ENCODE data around the gene PMAIP1. TPM values are rescaled to one million over a fixed set of nuclear protein-coding genes. Genes with fewer than 3 reads are reported as not detected.

Gene PMAIP1
- polyA plus RNA-seq (2012; rRNA removed): 74.5 and 76.9 TPM in 2 replicates
- polyA plus RNA-seq (2012; cell fraction: cytosol; rRNA removed): 79.4 and 117 TPM in 2 replicates
- 37.4 and 69.3 TPM in 2 replicates for polyA plus RNA-seq (2012; cell fraction: nucleus; rRNA removed)

DNA sequence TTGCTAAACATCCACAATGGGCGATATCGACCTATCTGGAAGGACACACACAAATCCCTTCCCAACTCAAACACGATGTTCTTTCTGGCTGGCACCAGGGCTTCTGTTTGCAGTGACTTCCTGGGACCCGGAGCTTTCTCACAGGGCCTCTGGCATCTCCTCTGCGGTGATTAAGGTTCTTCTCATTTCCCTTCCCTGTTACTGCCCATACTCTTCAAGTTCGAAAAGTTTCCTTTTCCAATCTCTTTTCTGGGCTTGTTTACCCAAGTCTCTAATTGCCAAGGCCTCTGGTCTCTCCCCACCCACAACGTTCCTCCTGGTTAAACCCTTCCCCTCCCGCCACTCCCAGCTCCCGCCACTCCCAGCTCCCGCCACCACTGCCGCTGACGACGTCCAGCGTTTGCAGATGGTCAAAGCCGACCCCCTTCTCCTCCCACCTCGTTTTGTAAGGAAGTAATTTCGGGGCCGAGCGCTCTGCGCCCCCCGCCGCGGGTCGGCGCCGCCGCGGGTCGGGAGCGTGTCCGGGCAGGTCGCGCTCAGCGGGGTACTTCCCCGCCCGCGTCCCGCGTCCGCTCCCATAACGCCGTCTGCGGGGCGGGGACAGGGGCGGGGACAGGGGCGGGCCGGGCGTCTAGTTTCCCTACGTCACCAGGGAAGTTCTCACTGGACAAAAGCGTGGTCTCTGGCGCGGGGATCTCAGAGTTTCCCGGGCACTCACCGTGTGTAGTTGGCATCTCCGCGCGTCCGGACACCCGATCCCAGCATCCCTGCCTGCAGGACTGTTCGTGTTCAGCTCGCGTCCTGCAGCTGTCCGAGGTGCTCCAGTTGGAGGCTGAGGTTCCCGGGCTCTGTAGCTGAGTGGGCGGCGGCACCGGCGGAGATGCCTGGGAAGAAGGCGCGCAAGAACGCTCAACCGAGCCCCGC is at the start of gene PMAIP1:
Gene PMAIP1, plus strand, starts transcription at position 699 of the 924 bp plus-strand sequence. Its CDS starts 182 bp downstream, at position 881.
- no peaks in the 10 kb centered on the region for H3K27me3 ChIP-seq (ENCODE audit: insufficient read depth)
- H3K4me3 ChIP-seq (ENCODE audit: low read depth in 2 of 2, low read length in 1 of 2): peak within 1 kb of the TSS; percentile 83
- H4K20me1 ChIP-seq (ENCODE audit: insufficient read depth): peaks cover 28% of the 10 kb centered on the region
- no peaks in the 10 kb centered on the region for H3K9me3 ChIP-seq
- H2AFZ ChIP-seq (ENCODE audit: low read depth): peak within 1 kb of the TSS; percentile 56
- DNase-seq: peak; percentile 96
- 4% methylated on average over 20 of the region's 73 CpGs for WGBS (ENCODE audit: low lambda C conversion rate)
- H3K36me3 ChIP-seq (replicated peaks in 1 of 2; ENCODE audit: control insufficient read depth in 1 of 2, insufficient read depth in 2 of 2, low read length in 1 of 2): peaks cover 21 to 23% of the 10 kb centered on the region in 2 experiments
- peak within 1 kb of the TSS; percentile 95 for H3K9ac ChIP-seq
- H3F3A ChIP-seq (replicated peaks; ENCODE audit: insufficient read depth): peaks cover 26% of the 10 kb centered on the region
- peaks cover 18% of the 10 kb centered on the region in 2 experiments; a peak in 3 of 4 replicates for H3K4me1 ChIP-seq (ENCODE audit: control insufficient read depth in 1 of 2, insufficient read depth in 2 of 2, low read depth in 1 of 2, low read length in 1 of 2)
- ChIA-PET POLR2A (interaction anchor here (0.6 to 2.5 kb wide), 13 partner anchors 16 to 947 kb away, joined by 3 to 10 read pairs (median 3); no protein-coding TSS in a partner anchor), CTCF (interaction anchor here (0.7 to 3.3 kb wide), 6 partner anchors 60 to 776 kb away, joined by 3 to 11 read pairs (median 4); no protein-coding TSS in a partner anchor)
- peak within 1 kb of the TSS; percentile 89 for H3K4me2 ChIP-seq
- H3K9me2 ChIP-seq: no peaks in the 10 kb centered on the region
- peak within 1 kb of the TSS; percentile 91 to 95 for H3K27ac ChIP-seq (ENCODE audit: low read depth in 2 of 2, low read length in 1 of 2)
- peaks cover 65% of the 10 kb centered on the region for H3K79me2 ChIP-seq (ENCODE audit: insufficient read depth)
- TF ChIP-seq ELF1 (IDR thresholded peaks at IDR 0.05): no peak
- TF ChIP-seq GATA2 (CRISPR knock-in tag; IDR thresholded peaks at IDR 0.05): no peak
- TF ChIP-seq, protein P1, sequence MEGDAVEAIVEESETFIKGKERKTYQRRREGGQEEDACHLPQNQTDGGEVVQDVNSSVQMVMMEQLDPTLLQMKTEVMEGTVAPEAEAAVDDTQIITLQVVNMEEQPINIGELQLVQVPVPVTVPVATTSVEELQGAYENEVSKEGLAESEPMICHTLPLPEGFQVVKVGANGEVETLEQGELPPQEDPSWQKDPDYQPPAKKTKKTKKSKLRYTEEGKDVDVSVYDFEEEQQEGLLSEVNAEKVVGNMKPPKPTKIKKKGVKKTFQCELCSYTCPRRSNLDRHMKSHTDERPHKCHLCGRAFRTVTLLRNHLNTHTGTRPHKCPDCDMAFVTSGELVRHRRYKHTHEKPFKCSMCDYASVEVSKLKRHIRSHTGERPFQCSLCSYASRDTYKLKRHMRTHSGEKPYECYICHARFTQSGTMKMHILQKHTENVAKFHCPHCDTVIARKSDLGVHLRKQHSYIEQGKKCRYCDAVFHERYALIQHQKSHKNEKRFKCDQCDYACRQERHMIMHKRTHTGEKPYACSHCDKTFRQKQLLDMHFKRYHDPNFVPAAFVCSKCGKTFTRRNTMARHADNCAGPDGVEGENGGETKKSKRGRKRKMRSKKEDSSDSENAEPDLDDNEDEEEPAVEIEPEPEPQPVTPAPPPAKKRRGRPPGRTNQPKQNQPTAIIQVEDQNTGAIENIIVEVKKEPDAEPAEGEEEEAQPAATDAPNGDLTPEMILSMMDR (IDR thresholded peaks at IDR 0.05): no peak
- no peak for TF ChIP-seq RXRA (IDR thresholded peaks at IDR 0.05; ENCODE audit: borderline replicate concordance, low read depth)
- TF ChIP-seq, protein P2, sequence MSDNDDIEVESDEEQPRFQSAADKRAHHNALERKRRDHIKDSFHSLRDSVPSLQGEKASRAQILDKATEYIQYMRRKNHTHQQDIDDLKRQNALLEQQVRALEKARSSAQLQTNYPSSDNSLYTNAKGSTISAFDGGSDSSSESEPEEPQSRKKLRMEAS (IDR thresholded peaks at IDR 0.05; ENCODE audit: low read depth): peak; percentile 72; the same call in 1 of the 2 replicates
- TF ChIP-seq EP300 (IDR thresholded peaks at IDR 0.05; ENCODE audit: borderline replicate concordance in 1 of 2, low read depth in 1 of 2, low read length in 1 of 2): peak in 1 of 2 experiments; percentile 29; a peak in 1 of 4 replicates
- no peak for TF ChIP-seq FOXJ3 (CRISPR knock-in tag; IDR thresholded peaks at IDR 0.05)
- TF ChIP-seq TEAD4 (IDR thresholded peaks at IDR 0.05; ENCODE audit: borderline replicate concordance, insufficient read depth): 0 out of 2 replicates have a peak, but pooled peaks have one; percentile 3
- TF ChIP-seq JUND (IDR thresholded peaks at IDR 0.05): no peak
- no peak for TF ChIP-seq EZH2phosphoT487 (IDR thresholded peaks at IDR 0.05; ENCODE audit: borderline replicate concordance, low read depth)
- TF ChIP-seq MXI1 (IDR thresholded peaks at IDR 0.05; ENCODE audit: low read depth, low read length): peak; percentile 86
- TF ChIP-seq MEF2A (IDR thresholded peaks at IDR 0.05; ENCODE audit: borderline replicate concordance, low read depth): no peak; the same call in 1 of the 2 replicates
- no peak for TF ChIP-seq IRF3 (IDR thresholded peaks at IDR 0.05; ENCODE audit: low read depth, low read length)
- peak; percentile 90 for TF ChIP-seq REST (IDR thresholded peaks at IDR 0.05; ENCODE audit: low read depth, low read length)
- TF ChIP-seq USF2 (IDR thresholded peaks at IDR 0.05; ENCODE audit: borderline replicate concordance, low read depth, low read length): no peak
- peak; percentile 30; the same call in 1 of the 2 replicates for TF ChIP-seq TCF12 (IDR thresholded peaks at IDR 0.05)
- TF ChIP-seq, protein P3, sequence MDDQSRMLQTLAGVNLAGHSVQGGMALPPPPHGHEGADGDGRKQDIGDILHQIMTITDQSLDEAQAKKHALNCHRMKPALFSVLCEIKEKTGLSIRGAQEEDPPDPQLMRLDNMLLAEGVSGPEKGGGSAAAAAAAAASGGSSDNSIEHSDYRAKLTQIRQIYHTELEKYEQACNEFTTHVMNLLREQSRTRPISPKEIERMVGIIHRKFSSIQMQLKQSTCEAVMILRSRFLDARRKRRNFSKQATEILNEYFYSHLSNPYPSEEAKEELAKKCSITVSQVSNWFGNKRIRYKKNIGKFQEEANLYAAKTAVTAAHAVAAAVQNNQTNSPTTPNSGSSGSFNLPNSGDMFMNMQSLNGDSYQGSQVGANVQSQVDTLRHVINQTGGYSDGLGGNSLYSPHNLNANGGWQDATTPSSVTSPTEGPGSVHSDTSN (IDR thresholded peaks at IDR 0.05): peak; percentile 48; the same call in 1 of the 2 replicates
- TF ChIP-seq NRF1 (IDR thresholded peaks at IDR 0.05; ENCODE audit: low read depth, low read length): no peak
- peak; percentile 40; the same call in 1 of the 2 replicates for TF ChIP-seq YY1 (IDR thresholded peaks at IDR 0.05; ENCODE audit: low read depth)
- peak; percentile 99 for TF ChIP-seq TAF1 (IDR thresholded peaks at IDR 0.05; ENCODE audit: borderline replicate concordance, low read depth, low read length)
- TF ChIP-seq RAD21 (IDR thresholded peaks at IDR 0.05; ENCODE audit: low read length): no peak
- TF ChIP-seq FOSL2 (IDR thresholded peaks at IDR 0.05; ENCODE audit: borderline replicate concordance, low read depth): no peak
